Muscle layer of duodenum (tissue), 2 donors: ENCODE data around the gene ANKRD39.

Experiments used
- H3K27ac ChIP-seq: one replicate; pipeline ENCODE4 v1.7.0; 2013; ENCODE audit warnings: mild to moderate bottlenecking, low read length
- H3K27me3 ChIP-seq: one replicate; pipeline ENCODE4 v1.7.0; 2013; ENCODE audit warnings: low read depth, mild to moderate bottlenecking, control low read depth, low read length
- H3K36me3 ChIP-seq, 2 donors: one replicate each; pipeline ENCODE4 v1.7.0; 2013; ENCODE audit warnings: low read length in 2 of 2, control low read depth in 1 of 2, mild to moderate bottlenecking in 1 of 2; ENCODE audit not compliant: insufficient read depth in 2 of 2, control insufficient read depth in 1 of 2
- H3K4me1 ChIP-seq, 2 donors: one replicate each; pipeline ENCODE4 v1.7.0; 2013; ENCODE audit warnings: low read length in 2 of 2, mild to moderate bottlenecking in 2 of 2, control low read depth in 1 of 2, moderate library complexity in 1 of 2; ENCODE audit not compliant: insufficient read depth in 2 of 2, control insufficient read depth in 1 of 2
- H3K4me3 ChIP-seq, 2 donors: one replicate each; pipeline ENCODE4 v1.7.0; 2013; ENCODE audit warnings: low read length in 2 of 2, low read depth in 1 of 2, mild to moderate bottlenecking in 1 of 2
- H3K9me3 ChIP-seq, 2 donors: one replicate each; pipeline ENCODE4 v1.7.0; 2013; ENCODE audit warnings: low read length in 2 of 2, control low read depth in 1 of 2, mild to moderate bottlenecking in 1 of 2; ENCODE audit not compliant: control insufficient read depth in 1 of 2
- donor health status: healthy.

Gene ANKRD39

DNA sequence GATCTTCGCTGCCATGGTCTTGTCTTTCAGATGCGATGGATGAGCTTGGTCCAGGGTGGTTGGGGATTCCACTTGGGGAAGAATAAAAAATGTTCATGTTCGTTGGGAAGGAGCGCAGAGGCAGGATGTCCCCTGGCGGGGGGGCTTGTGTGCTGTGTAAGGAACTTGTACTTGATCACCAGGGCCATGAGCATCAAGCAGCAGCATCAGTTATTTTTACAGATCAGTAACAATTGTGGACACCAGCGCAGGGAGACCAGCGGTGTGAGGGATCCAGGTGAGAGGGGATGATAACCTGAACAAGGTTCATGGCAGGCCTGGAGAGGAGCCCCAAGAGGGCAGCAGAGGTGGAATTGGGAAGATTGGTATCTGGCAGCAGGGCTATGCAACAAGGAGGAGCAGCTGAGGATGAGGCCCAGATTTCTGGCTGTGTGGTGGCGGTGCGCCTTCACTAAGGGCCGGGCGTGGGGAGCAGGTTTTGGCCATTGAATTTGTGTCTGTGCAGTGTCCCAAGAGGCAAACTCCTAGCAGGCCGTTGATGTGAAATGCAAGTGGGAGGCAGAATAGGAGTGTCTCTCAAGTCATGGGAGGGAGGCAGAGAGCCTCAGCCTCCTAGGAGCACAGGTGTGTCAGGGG, 37.8 kb downstream of the ANKRD39 start:
- Histone ChIP-seq H3K4me1 (peaks cover 31 to 67% of the 10 kb centered on the region in 2 donors), H3K27me3 (no peaks in the 10 kb centered on the region), H3K27ac (peak overlapping the region; percentile 1), H3K36me3 (peaks cover under 1 to 15% of the 10 kb centered on the region in 2 donors), H3K4me3 (peak overlapping the region in 1 of 2 donors; percentile 19), H3K9me3 (no peaks in the 10 kb centered on the region)

DNA sequence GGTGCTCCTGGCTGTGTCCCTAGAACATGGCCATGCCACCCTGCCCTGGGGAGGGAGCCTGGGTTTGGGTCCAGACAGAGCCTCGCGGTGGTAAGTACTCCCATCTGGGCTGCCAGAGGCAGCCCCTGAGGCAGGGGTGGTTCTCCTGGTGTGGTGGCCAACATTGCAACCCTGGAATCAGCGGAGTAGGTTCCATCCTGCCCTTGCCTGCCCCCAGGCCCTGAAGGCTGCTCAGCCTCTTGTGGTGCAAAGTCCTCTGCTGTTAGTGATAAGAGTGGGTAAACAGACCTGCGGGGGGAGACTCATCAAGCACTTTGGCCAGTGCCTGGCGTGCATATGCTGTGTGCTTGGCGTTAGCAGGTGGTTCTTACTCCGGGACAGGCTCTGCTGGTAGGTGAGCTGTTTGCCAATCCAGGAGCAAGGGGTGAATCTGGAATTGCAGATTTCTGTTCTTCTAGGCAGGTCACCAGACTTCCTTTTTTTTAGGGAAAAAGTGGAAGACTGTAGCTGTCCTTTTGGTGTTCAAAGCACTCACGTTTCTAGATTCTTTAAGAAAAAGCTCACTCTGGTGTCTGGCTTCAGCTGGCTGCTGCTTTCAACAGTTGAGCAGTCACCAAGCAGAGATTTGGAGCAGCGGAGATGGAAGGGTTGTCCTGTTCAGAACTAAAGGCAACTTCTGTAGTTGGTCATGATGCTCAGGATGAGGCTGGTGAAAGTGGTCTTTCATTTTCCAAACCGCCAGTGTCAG, 38.5 kb downstream of the ANKRD39 start:
- Histone ChIP-seq H3K27ac (peak overlapping the region; percentile 1), H3K4me1 (peaks cover 31 to 63% of the 10 kb centered on the region in 2 donors), H3K4me3 (peak overlapping the region; percentile 27 to 34), H3K27me3 (no peaks in the 10 kb centered on the region), H3K36me3 (peaks cover 0 to 11% of the 10 kb centered on the region in 2 donors), H3K9me3 (no peaks in the 10 kb centered on the region)

DNA sequence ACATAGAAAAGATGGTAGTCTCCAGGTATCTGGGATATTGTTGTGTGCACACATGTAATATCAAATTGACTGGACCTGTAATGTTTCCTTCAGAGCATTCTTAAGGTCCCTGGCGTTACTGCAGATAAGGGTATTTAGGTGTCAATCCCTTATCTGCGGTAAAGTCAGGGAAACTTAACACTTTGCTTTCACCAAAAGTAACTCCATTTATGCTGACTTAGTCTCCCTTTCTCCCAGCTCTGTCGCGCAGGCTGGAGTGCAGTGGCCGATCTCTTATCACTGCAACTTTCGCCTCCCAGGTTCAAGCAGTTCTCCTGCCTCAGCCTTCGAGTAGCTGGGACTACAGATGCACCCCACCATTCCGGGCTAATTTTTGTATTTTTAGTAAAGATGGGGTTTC, 39.9 kb downstream of the ANKRD39 start:
- Histone ChIP-seq H3K27ac (no peak overlapping the region), H3K27me3 (no peaks in the 10 kb centered on the region), H3K9me3 (no peaks in the 10 kb centered on the region), H3K4me3 (peak overlapping the region; percentile 73 to 82), H3K36me3 (peaks cover 0 to 9% of the 10 kb centered on the region in 2 donors), H3K4me1 (peaks cover 31 to 49% of the 10 kb centered on the region in 2 donors)

DNA sequence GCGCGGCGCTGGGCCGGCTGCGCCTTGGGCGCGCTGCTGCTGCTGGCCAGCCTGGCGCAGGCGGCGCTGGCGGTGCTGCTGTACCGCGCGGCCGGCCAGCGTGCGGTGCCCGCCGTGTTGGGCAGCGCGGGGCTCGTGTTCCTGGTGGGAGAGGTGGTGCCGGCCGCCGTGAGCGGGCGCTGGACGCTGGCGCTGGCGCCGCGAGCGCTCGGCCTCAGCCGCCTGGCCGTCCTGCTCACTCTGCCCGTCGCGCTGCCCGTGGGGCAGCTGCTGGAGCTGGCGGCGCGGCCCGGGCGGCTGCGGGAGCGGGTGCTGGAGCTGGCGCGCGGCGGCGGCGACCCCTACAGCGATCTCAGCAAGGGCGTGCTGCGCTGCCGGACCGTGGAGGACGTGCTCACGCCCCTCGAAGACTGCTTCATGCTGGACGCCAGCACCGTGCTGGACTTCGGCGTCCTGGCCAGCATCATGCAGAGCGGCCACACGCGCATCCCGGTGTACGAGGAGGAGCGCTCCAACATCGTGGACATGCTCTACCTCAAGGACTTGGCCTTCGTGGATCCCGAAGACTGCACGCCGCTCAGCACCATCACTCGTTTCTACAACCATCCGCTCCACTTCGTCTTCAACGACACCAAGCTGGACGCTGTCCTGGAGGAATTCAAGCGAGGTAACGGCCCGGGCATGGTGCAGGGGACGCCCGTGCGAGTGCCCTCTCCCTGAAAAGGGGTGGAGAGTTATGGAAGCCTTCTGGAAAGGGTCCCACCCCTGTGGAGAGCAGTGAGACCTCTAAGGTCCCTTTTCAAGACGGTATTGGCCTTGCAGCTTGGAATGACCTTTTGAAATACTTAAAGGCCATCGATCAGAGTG, 40.7 kb downstream of the ANKRD39 start:
- Histone ChIP-seq H3K27ac (no peak overlapping the region), H3K4me3 (peak overlapping the region; percentile 73 to 82), H3K9me3 (no peaks in the 10 kb centered on the region), H3K4me1 (peaks cover 34 to 55% of the 10 kb centered on the region in 2 donors), H3K27me3 (no peaks in the 10 kb centered on the region), H3K36me3 (peaks cover 0 to 4% of the 10 kb centered on the region in 2 donors)

DNA sequence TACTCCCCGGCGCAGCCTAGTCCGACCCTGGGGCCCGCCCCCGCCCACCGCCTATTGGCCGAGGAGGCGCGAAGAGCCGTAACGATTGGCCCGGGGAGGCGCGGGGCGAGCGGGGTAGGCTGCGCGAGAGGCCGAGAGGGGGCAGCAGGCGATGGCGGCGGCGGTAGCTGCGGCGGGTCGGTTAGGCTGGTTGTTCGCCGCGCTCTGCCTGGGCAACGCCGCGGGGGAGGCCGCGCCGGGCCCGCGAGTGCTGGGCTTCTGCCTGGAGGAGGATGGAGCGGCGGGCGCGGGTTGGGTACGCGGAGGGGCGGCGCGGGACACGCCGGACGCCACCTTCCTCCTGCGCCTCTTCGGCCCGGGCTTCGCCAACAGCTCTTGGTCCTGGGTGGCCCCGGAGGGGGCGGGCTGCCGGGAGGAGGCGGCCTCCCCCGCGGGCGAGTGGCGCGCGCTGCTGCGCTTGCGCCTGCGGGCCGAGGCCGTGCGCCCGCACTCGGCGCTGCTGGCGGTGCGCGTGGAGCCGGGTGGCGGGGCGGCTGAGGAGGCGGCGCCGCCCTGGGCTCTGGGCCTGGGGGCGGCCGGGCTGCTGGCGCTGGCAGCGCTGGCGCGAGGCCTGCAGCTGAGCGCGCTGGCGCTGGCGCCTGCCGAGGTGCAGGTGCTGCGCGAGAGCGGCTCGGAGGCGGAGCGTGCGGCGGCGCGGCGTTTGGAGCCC, 41.5 kb downstream of the ANKRD39 start, which contains the start of gene CNNM3:
Gene CNNM3, plus strand, starts transcription at position 142 of the 709 bp plus-strand sequence. Its CDS starts 10 bp downstream, at position 152.
- H3K9me3 ChIP-seq, result no peaks in the 10 kb centered on the region
- H3K27ac ChIP-seq, result peak within 1 kb of the TSS; percentile 60
- no peaks in the 10 kb centered on the region for H3K27me3 ChIP-seq
- H3K36me3 ChIP-seq, result peaks cover under 1 to 4% of the 10 kb centered on the region in 2 donors
- H3K4me3 ChIP-seq, result peak within 1 kb of the TSS; percentile 73 to 82
- peaks cover 34 to 53% of the 10 kb centered on the region in 2 donors for H3K4me1 ChIP-seq

DNA sequence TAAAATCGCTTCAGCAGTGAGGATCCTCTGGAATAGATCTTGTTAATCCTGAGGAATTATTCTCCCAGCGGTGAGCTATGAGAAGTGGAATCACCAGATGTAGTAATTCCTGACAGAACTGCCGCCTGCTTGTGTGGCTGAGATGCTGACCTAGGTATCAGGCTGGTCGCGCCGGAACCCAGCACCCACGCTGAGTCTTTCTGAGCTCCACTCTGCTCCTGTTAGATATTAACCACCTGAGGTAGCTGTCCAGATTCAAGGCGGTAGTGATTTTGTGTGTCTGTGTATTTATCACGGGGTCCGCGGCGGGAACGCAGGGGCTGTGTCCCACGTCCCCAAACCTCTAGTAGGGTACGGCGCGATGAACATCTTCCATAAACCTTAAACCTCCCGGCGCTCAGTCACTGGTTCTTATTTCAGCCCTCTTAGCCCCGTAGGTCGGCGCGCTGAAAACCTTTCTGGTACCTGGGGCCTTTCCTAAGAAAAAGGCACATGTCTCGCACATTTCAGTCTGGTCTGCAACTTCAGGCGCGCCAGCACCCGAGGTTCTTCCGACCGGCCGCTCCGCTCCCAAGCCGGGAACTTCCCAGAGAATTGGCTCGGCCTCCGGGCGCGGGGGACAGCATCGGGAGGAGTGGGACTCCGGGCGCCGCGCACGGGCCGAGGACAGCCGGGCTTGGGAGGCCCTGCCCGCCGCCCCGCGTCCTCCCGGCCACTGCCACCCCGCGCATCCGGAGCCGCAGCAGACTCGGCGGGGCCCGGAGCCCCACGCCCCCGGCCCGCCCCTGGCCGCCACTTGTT, 42.3 kb downstream of the ANKRD39 start:
- H3K27ac ChIP-seq, result peak overlapping the region; percentile 60
- H3K36me3 ChIP-seq, result peaks cover 4 to 8% of the 10 kb centered on the region in 2 donors
- H3K27me3 ChIP-seq, result no peaks in the 10 kb centered on the region
- H3K4me3 ChIP-seq, result peak overlapping the region; percentile 64 to 74
- no peaks in the 10 kb centered on the region for H3K9me3 ChIP-seq
- H3K4me1 ChIP-seq, result peaks cover 33 to 47% of the 10 kb centered on the region in 2 donors

DNA sequence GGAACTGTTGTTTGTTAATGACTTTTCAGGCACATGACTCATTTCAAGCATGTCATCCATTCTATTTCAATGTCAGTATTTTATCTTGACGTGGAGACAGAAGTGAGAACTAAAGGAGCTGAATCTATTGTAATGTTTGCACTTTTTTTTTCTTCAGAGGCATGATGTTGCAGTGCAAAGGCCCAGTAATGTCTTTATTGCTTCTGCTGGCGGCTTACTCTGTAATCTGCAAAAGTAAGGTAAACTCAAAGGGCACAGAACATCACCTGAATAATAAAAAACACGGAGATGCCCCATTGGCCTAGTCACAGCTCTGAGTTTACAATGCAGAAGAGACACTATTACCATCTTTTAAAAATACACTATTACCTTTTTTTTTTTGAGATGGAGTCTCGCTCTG, 44.2 kb downstream of the ANKRD39 start:
- peaks cover 16 to 29% of the 10 kb centered on the region in 2 donors for H3K4me1 ChIP-seq
- no peaks in the 10 kb centered on the region for H3K9me3 ChIP-seq
- H3K27ac ChIP-seq, result no peak overlapping the region
- H3K27me3 ChIP-seq, result no peaks in the 10 kb centered on the region
- peaks cover under 1 to 22% of the 10 kb centered on the region in 2 donors for H3K36me3 ChIP-seq
- no peak overlapping the region for H3K4me3 ChIP-seq

DNA sequence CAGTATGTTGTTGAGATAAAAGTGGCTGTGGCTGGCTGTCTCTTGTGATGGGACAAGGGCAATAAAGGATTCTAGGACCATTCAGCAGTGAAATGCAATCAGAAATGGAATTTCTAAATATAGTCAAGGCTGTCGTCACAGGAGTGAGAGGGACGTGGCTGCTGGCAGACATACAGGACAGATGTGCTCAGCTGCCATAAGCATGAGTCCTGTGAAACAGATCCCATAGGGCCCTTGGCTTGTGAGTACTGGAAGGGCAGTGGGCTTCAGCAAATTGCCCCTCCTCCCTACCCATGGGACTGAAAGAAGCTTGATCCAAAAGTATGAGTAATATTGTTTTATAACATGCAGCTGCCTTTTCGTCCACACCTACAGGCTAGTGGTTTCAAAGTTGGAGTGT, 45.9 kb downstream of the ANKRD39 start:
- no peaks in the 10 kb centered on the region for H3K9me3 ChIP-seq
- H3K4me3 ChIP-seq, result no peak overlapping the region
- peaks cover 6 to 15% of the 10 kb centered on the region in 2 donors for H3K4me1 ChIP-seq
- no peaks in the 10 kb centered on the region for H3K27me3 ChIP-seq
- peaks cover 5 to 24% of the 10 kb centered on the region in 2 donors for H3K36me3 ChIP-seq
- H3K27ac ChIP-seq, result no peak overlapping the region

DNA sequence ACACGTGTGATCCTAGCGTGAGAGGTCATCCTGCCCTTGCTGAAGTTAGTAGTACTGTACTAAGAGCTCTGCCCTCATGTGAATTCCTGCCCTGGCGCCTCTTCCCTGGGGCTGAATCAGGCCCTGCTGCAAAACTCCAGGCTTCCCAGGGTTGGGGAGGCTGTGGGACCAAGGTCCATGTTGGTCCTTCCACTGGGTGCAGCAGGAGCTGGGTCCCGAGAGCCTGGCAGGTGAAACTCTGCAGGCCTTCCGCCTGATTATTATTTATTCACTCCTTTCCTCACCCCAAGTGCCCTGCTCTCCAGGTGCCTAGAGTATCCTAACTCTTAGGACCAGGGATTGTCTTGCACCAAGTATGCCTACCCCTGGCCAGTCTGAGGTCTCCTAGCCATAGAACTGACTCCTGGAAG, 47.0 kb downstream of the ANKRD39 start:
- Histone ChIP-seq H3K27ac (no peak overlapping the region), H3K4me1 (peaks cover 6 to 15% of the 10 kb centered on the region in 2 donors), H3K27me3 (no peaks in the 10 kb centered on the region)

More for the DNA sequence above, 47.0 kb downstream of the ANKRD39 start:
- H3K36me3 ChIP-seq, result peaks cover 5 to 24% of the 10 kb centered on the region in 2 donors
- H3K4me3 ChIP-seq, result no peak overlapping the region
- H3K9me3 ChIP-seq, result no peaks in the 10 kb centered on the region
